COLO668 (cell line): ENCODE results near the gene PDZRN3.
"Not testable (repeated sequence)": the region's sequence is repeated elsewhere in the genome, so short reads cannot be mapped to it uniquely, and the experiment has no call there.

Experiments
- DNase-seq: peaks from one replicate; lab custom pipeline; 2025; ENCODE audit not compliant: unreplicated experiment; lab: John Stamatoyannopoulos, UW

Gene PDZRN3

GRCh38 chr3:73469331-73469730 is 155.4 kb downstream of the PDZRN3 start:
- DNase-seq = no peak

DNA sequence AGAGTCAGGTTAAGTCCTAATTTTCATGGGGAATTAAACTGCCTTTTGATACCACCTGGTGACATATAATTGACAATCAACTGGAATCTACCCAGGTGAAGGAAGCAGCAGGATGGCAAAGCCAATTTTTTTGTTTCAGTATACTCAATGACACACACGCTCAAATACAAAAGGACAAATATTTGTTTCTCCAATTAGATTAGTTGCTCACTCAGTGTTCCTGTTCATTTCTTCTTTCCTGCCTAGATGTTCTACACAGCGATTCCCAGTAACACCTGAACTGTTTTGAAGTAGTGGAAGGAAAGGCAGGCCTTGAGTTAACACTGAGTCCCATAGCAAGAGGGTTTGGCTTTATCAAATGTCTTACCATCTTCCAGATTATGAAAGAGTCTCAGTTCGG is 157.5 kb downstream of the PDZRN3 start:
- DNase-seq = no peak

DNA sequence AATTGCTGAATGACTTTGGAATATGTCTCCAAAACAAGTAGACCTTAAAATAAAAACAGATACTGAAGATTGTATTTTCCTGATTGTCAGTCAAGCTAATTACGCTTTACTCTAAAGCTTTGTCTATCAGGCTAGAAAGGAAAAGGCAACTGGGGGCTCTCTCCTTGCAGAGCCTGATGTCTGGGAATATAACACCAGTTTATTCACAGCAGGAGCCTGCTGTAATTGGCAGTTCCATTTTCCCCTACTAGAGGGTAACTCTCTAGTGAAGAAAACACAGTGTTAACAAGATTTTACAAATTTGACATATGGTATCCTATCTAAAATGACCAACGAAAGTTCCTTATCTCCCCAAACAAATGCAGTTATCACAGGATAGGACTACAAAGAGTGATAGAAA is 158.8 kb downstream of the PDZRN3 start:
- no peak for DNase-seq

- DNase-seq = not testable (repeated sequence)
Measured at GRCh38 chr3:73464126-73464525, 160.6 kb downstream of the PDZRN3 start.

GRCh38 chr3:73461547-73461946 is 163.2 kb downstream of the PDZRN3 start:
- no peak for DNase-seq

DNA sequence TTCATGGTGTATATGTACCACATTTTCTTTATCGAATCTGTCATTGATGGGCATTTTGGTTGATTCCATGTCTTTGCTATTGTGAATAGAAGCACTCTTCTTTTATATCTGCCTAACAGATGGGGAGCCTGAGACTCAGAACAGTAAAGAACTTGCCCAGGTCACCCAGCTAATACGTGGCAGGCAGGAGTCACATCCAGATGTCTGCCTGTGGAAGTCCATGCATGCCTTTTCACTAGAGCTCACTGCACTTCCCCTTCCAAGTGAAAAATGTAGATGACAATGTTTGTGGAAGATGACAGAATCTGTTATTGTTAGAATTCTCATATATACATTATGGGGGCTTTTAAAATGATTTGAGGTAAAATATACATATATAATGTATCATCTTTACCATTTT is 165.0 kb downstream of the PDZRN3 start:
- DNase-seq = no peak

GRCh38 chr3:73453666-73454065 is 171.1 kb downstream of the PDZRN3 start:
- no peak for DNase-seq

- no peak for DNase-seq
Measured at GRCh38 chr3:73452729-73453128, 172.0 kb downstream of the PDZRN3 start.

DNA sequence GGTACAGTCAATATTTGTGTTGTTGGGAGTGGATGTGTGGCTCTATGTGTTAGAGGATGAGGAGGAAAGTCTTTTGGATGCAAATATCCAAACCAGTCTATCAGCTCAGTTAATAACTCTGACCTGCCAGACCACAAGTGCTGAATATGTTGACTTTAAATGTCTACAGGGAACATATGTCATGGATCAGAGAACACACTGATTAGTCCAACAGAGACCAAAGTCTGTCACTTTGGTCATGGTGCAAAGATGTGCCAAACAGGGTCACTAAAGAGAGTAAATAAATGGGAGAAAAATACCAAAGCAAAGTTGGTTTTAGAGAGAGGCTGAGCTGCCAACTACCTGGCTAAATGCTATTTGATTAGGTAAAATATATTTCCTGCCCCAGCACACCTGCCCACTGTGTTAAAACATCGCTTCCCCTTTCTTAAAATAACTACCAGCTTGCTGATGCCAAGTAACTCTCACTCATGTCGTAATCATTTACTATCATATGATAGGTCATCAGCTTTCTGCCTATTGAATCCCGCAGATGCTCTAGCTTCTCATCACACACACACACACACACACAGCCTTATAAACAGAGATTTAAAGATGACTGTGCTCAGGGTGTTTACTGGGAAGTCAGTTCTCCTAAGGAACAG is 173.3 kb downstream of the PDZRN3 start:
- DNase-seq = peak; percentile 37

- no peak for DNase-seq
Measured at GRCh38 chr3:73449774-73450173, 175.0 kb downstream of the PDZRN3 start.

DNA sequence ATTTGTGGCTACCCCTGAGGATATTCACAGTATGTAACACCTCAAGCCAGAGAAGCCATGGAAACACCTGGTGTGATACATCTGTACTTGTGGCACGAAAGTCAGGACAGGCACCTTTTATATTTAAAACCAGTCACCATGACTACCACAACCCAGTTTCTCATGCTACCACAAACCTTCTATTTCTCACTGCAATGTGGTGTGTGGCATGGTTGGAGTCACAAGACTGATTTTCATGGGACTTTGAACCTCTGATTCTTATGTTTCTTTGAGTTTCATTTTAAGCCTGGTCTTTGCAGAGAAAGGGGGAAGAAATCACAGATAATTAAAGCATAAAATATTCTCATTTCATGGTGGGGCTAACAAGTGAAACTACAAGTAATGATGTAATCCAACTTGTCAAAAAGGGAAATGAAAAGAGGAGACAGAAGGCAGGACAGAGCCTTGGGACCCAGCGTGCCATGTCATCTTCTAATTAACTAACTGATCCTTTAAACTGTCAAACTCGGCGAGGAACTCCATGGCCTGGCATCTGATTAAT is 175.9 kb downstream of the PDZRN3 start:
- no peak for DNase-seq

DNA sequence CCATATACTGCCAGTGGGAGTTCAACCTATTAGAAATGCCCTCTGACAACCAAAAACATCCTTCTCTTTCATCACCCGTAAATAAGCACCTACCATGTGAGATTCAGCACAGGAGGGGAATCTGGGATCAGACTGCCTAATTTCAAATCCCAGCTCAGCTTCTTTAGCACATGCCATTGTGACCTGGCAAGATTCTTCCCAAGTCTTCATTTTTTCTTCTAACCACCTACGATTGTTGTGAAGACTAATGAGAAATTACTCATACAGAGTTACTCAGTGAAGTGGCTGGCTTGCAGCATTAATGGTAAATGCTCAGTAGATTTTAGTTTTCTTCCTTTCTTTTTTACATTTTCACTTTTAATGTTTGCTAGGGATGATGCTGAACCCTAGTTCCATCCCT is 176.7 kb downstream of the PDZRN3 start:
- no peak for DNase-seq

GRCh38 chr3:73447111-73447510 is 177.6 kb downstream of the PDZRN3 start:
- DNase-seq = no peak

DNA sequence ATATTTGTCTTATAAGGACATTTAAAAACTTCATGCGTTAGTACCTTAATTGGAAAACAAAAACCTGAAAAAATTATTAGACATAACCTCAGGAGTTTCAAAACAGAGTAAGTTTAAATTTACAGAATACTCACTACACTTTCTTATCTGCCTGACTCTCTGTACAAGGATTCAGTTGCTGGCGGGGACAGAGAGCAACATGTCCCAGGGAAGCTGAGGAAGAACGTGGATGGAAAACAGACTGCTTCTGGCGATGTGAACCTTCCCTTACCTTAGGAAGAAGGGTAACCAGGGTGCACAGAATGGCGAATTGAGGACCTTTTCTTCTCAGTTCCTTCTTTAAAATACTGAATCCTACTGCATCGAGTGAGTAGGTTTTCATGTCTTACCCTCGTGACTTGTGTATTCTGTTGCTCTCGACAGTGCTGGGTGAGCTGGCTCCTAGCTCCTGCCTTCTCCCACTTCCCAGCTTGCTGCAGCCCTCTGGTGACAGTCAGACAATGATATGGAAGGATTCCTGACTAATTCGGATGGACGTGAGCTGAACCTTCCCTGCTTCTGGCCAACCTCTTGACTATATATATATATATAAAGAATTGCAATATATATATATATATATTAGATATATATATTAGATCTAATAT is 178.2 kb downstream of the PDZRN3 start:
- DNase-seq = no peak

- DNase-seq = no peak
Measured at GRCh38 chr3:73442886-73443285, 181.9 kb downstream of the PDZRN3 start.

DNA sequence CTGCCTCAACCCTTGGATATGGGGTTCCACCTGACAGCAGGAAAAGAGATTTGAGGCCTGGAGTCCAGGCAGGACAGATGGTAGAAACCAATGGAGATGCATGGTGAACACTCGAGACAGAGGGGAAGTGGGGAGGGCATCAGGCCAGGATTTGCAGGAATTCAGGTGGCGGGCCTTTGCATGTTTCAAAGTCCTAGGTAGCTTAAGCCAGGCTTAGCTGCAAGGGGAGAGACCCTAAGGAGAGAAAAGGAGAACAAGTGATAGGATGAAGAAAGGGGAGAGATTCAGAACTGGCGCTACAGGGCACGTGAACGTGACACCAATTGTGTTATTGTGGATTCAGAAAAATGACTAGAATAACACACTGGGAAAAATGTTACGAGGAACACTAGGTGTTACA is 182.6 kb downstream of the PDZRN3 start:
- DNase-seq = no peak

GRCh38 chr3:73437828-73438227 is 186.9 kb downstream of the PDZRN3 start:
- DNase-seq = no peak

DNA sequence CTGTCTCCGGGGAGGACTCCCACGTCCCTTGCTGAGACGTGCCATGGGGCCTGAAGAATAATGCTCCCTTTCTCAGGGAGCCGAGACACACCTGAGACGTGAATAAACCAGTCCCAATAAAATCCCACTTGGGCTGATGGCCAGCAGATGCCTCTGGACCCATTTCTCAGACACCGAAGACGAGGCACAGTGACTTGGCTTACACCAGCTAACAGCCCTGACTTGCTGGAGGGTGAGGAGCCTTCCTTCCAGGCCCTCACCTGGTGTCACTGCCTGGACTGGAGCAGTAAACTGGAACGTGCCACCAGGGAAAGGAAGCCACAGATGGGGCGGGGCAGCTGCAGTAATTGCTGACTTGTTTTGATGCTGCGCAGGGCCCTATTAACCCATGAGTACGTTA is 189.7 kb downstream of the PDZRN3 start:
- no peak for DNase-seq

DNA sequence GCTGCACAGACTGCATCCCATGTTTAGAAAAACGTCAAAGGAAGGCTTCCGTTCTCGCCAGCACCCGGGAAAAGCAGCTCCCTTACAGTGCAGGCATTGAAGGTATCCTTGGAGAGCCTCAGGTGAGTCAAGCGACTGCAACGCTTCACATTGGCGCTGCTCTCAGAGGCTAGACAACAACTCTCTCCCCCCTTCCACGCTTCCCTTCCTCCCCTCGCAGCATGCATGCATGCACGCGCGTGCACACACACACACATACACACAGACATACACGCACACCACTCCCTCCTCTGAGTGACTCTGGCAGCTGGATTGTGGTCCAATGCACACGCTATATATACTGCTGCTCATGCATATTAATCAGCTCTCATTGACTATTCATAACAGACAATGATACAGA is 191.1 kb downstream of the PDZRN3 start:
- DNase-seq = no peak

GRCh38 chr3:73433079-73433478 is 191.7 kb downstream of the PDZRN3 start:
- no peak for DNase-seq

GRCh38 chr3:73432706-73433032 is 192.1 kb downstream of the PDZRN3 start:
- no peak for DNase-seq

- DNase-seq = peak; percentile 5
Measured at GRCh38 chr3:73432023-73432705, 192.6 kb downstream of the PDZRN3 start.
